HuH-7.5 (cell line): Measurements from ENCODE around the gene IGSF1.

Source experiments
- DNase-seq: peaks from one replicate; pipeline ENCODE4 v3.0.0; 2011; ENCODE audit warnings: low spot score

The IGSF1 gene

GRCh38 chrX:131288738-131289511, at the start of gene IGSF1:
IGSF1 (minus strand) TSS chrX:131289306; CDS start chrX:131286674, 2,632 bp downstream.
- no peak for DNase-seq

GRCh38 chrX:131332331-131332730, 43.2 kb upstream of the IGSF1 start:
- no peak for DNase-seq

GRCh38 chrX:131331152-131331551, 42.0 kb upstream of the IGSF1 start:
- DNase-seq, result no peak

GRCh38 chrX:131330735-131331134, 41.6 kb upstream of the IGSF1 start:
- no peak for DNase-seq

GRCh38 chrX:131322651-131323050, 33.5 kb upstream of the IGSF1 start:
- no peak for DNase-seq

GRCh38 chrX:131317326-131317725, 28.2 kb upstream of the IGSF1 start:
- no peak for DNase-seq

- DNase-seq, result no peak
Observed at GRCh38 chrX:131316260-131316659, 27.2 kb upstream of the IGSF1 start.

GRCh38 chrX:131308980-131309379, 19.9 kb upstream of the IGSF1 start:
- DNase-seq, result no peak

- DNase-seq, result no peak
Observed at GRCh38 chrX:131306601-131307000, 17.5 kb upstream of the IGSF1 start.

- DNase-seq, result no peak
Observed at GRCh38 chrX:131305926-131306325, 16.8 kb upstream of the IGSF1 start.

GRCh38 chrX:131302701-131303100, 13.6 kb upstream of the IGSF1 start:
- DNase-seq, result no peak

- no peak for DNase-seq
Observed at GRCh38 chrX:131301155-131301554, 12.0 kb upstream of the IGSF1 start.

GRCh38 chrX:131298846-131299245, 9.7 kb upstream of the IGSF1 start:
- no peak for DNase-seq

- no peak for DNase-seq
Observed at GRCh38 chrX:131298036-131298435, 8.9 kb upstream of the IGSF1 start.

GRCh38 chrX:131289527-131289926, 421 bp upstream of the IGSF1 start:
- no peak for DNase-seq

GRCh38 chrX:131288188-131288587, 918 bp downstream of the IGSF1 start:
- no peak for DNase-seq

- no peak for DNase-seq
Observed at GRCh38 chrX:131287560-131288179, 1.4 kb downstream of the IGSF1 start.

GRCh38 chrX:131279617-131280016, 9.5 kb downstream of the IGSF1 start:
- DNase-seq, result no peak

- DNase-seq, result no peak
Observed at GRCh38 chrX:131279197-131279596, 9.9 kb downstream of the IGSF1 start.

- no peak for DNase-seq
Observed at GRCh38 chrX:131277543-131278136, 11.5 kb downstream of the IGSF1 start.

- DNase-seq, result no peak
Observed at GRCh38 chrX:131273011-131273410, 16.1 kb downstream of the IGSF1 start.

- no peak for DNase-seq
Observed at GRCh38 chrX:131271826-131272225, 17.3 kb downstream of the IGSF1 start.

GRCh38 chrX:131271274-131271673, 17.8 kb downstream of the IGSF1 start:
- no peak for DNase-seq
